ENCODE measurements around the gene NUDT16L1.
A peak's percentile ranks its signal among the peaks of the same experiment; 100 is the strongest.

Gene NUDT16L1

GRCh38 chr16:4690946-4691665, 2.3 kb upstream of the NUDT16L1 start:
- TF ChIP-seq MAX (IDR thresholded peaks at IDR 0.05; ENCODE audit: low read depth, low read length) (no peak), CTCF (IDR thresholded peaks at IDR 0.05; ENCODE audit: low read depth, low read length) (no peak)
- DNase-seq (ENCODE audit: low read depth) = peak; percentile 19

GRCh38 chr16:4691666-4692412, 1.5 kb upstream of the NUDT16L1 start:
- TF ChIP-seq MYC (IDR thresholded peaks at IDR 0.05; ENCODE audit: low read depth, low read length) = no peak
- TF ChIP-seq MAX (IDR thresholded peaks at IDR 0.05; ENCODE audit: low read depth, low read length) = no peak
- TF ChIP-seq POLR2A (IDR thresholded peaks at IDR 0.05; ENCODE audit: extremely low read depth, insufficient read length) = no peak
- TF ChIP-seq CTCF (IDR thresholded peaks at IDR 0.05; ENCODE audit: low read depth, low read length) = no peak
- DNase-seq (ENCODE audit: low read depth) = peak; percentile 6
- no peak overlapping the region for H3K4me3 ChIP-seq (ENCODE audit: low read depth, low read length)

More at GRCh38 chr16:4690946-4691665, 2.3 kb upstream of the NUDT16L1 start:
- H3K4me3 ChIP-seq (ENCODE audit: low read depth, low read length) = no peak overlapping the region

GRCh38 chr16:4692460-4693295, 684 bp upstream of the NUDT16L1 start:
- peak overlapping the region; percentile 38 for H3K4me3 ChIP-seq (ENCODE audit: low read depth, low read length)
- peak; percentile 46 for DNase-seq (ENCODE audit: low read depth)
- TF ChIP-seq CTCF (IDR thresholded peaks at IDR 0.05; ENCODE audit: low read depth, low read length) = no peak
- TF ChIP-seq POLR2A (IDR thresholded peaks at IDR 0.05; ENCODE audit: extremely low read depth, insufficient read length) = no peak
- no peak for TF ChIP-seq MYC (IDR thresholded peaks at IDR 0.05; ENCODE audit: low read depth, low read length)
- no peak for TF ChIP-seq MAX (IDR thresholded peaks at IDR 0.05; ENCODE audit: low read depth, low read length)

- TF ChIP-seq MYC (IDR thresholded peaks at IDR 0.05; ENCODE audit: low read depth, low read length) (no peak), CTCF (IDR thresholded peaks at IDR 0.05; ENCODE audit: low read depth, low read length) (no peak), POLR2A (IDR thresholded peaks at IDR 0.05; ENCODE audit: extremely low read depth, insufficient read length) (no peak), MAX (IDR thresholded peaks at IDR 0.05; ENCODE audit: low read depth, low read length) (no peak)
- DNase-seq (ENCODE audit: low read depth) = peak; percentile 55
- peak overlapping the region; percentile 64 for H3K4me3 ChIP-seq (ENCODE audit: low read depth, low read length)
Observed at GRCh38 chr16:4693956-4694641, 737 bp downstream of the NUDT16L1 start.
